WTC11 (cell line): ENCODE measurements around the gene SHANK2. TPM values are rescaled to one million over a fixed set of nuclear protein-coding genes. Genes with fewer than 3 reads are reported as not detected.

Source experiments
- ATAC-seq: fragments of 200-7000 bp; cut with Tn5 transposase; 2 replicates; pipeline ENCODE4 v1.10.0; 2021; ENCODE audit warnings: mild to moderate bottlenecking, moderate library complexity
- CTCF ChIA-PET: fragments of 300-600 bp; sonication (Branson Sonifier 250); formaldehyde crosslinking; loops from one replicate; lab custom pipeline; 2021; ENCODE audit warnings: antibody characterized with exemption; lab: Charles Lee
- POLR2A ChIA-PET: fragments of 350-600 bp; sonication (Branson Sonifier 250); formaldehyde crosslinking; loops from one replicate; lab custom pipeline; 2021; ENCODE audit warnings: antibody characterized with exemption; lab: Charles Lee
- DNase-seq: peaks from one replicate; pipeline ENCODE4 v3.0.0; 2021; ENCODE audit warnings: low spot score
- H3K27ac Mint-ChIP-seq: 2 replicates; pipeline ENCODE4 v1.8.0; 2021; ENCODE audit warnings: mixed read lengths
- H3K27me3 Mint-ChIP-seq: 2 replicates; pipeline ENCODE4 v1.8.0; 2021; ENCODE audit warnings: low read depth, mild to moderate bottlenecking, moderate library complexity, mixed read lengths
- H3K36me3 Mint-ChIP-seq: 2 replicates; pipeline ENCODE4 v1.8.0; 2021; ENCODE audit warnings: mixed read lengths
- H3K4me1 Mint-ChIP-seq: 2 replicates; pipeline ENCODE4 v1.8.0; 2022; ENCODE audit warnings: mixed read lengths
- H3K4me3 Mint-ChIP-seq: 2 replicates; pipeline ENCODE4 v1.8.0; 2021; ENCODE audit warnings: mild to moderate bottlenecking, moderate library complexity, mixed read lengths
- H3K9me3 Mint-ChIP-seq: 2 replicates; pipeline ENCODE4 v1.8.0; 2021; ENCODE audit warnings: mixed read lengths
- ARID4B ChIP-seq: sonication (generic); formaldehyde crosslinking; IDR thresholded peaks from 2 replicates; pipeline ENCODE4 v1.8.0; 2023; ENCODE audit warnings: missing genetic modification reagents, mild to moderate bottlenecking, borderline replicate concordance
- CBFB ChIP-seq: sonication (generic); formaldehyde crosslinking; IDR thresholded peaks from 2 replicates; pipeline ENCODE4 v1.8.1; 2022; ENCODE audit warnings: mild to moderate bottlenecking, low read depth, missing genetic modification reagents
- CREM ChIP-seq: sonication (generic); formaldehyde crosslinking; IDR thresholded peaks from 2 replicates; pipeline ENCODE4 v1.8.1; 2022; ENCODE audit warnings: mild to moderate bottlenecking, missing genetic modification reagents, moderate library complexity
- ELF4 ChIP-seq: sonication (generic); formaldehyde crosslinking; IDR thresholded peaks from 2 replicates; pipeline ENCODE4 v1.8.1; 2022; ENCODE audit warnings: low read depth, mild to moderate bottlenecking, moderate library complexity, missing genetic modification reagents
- FOXJ3 ChIP-seq: sonication (generic); formaldehyde crosslinking; IDR thresholded peaks from 2 replicates; pipeline ENCODE4 v1.9.0; 2021; ENCODE audit warnings: missing genetic modification reagents, mild to moderate bottlenecking, borderline replicate concordance
- FOXP1 ChIP-seq: sonication (generic); formaldehyde crosslinking; IDR thresholded peaks from 2 replicates; pipeline ENCODE4 v1.8.0; 2022; ENCODE audit warnings: missing genetic modification reagents, mild to moderate bottlenecking, moderate library complexity, borderline replicate concordance
- GRHL2 ChIP-seq: fragments of 250-450 bp; sonication (Bioruptor Pico); IDR thresholded peaks from 2 replicates; pipeline ENCODE4 v1.8.0; 2022; ENCODE audit warnings: mild to moderate bottlenecking, moderate library complexity; ENCODE audit not compliant: insufficient replicate concordance, severe bottlenecking
- GTF2I ChIP-seq: fragments of 250-450 bp; sonication (Bioruptor Pico); conservative IDR thresholded peaks from 2 replicates; pipeline ENCODE4 v1.4.0; 2021; ENCODE audit warnings: mild to moderate bottlenecking
- HMGA2 ChIP-seq: fragments of 250-450 bp; sonication (Bioruptor Pico); IDR thresholded peaks from 2 replicates; pipeline ENCODE4 v1.4.0; 2021; ENCODE audit warnings: mild to moderate bottlenecking, moderate library complexity
- IRF1 ChIP-seq: sonication (generic); formaldehyde crosslinking; IDR thresholded peaks from 2 replicates; pipeline ENCODE4 v1.8.0; 2023; ENCODE audit warnings: missing genetic modification reagents
- JAZF1 ChIP-seq: fragments of 250-450 bp; sonication (Bioruptor Pico); IDR thresholded peaks from 2 replicates; pipeline ENCODE4 v1.9.0; 2021; ENCODE audit warnings: moderate library complexity, mild to moderate bottlenecking, inconsistent platforms
- NFE2L1 ChIP-seq: sonication (generic); formaldehyde crosslinking; IDR thresholded peaks from 2 replicates; pipeline ENCODE4 v1.8.1; 2023; ENCODE audit warnings: missing genetic modification reagents
- PREB ChIP-seq: sonication (generic); formaldehyde crosslinking; IDR thresholded peaks from 2 replicates; pipeline ENCODE4 v1.8.1; 2022; ENCODE audit warnings: mild to moderate bottlenecking, missing genetic modification reagents, moderate library complexity, borderline replicate concordance
- SMAD3 ChIP-seq: sonication (generic); formaldehyde crosslinking; IDR thresholded peaks from 2 replicates; pipeline ENCODE4 v1.8.0; 2022; ENCODE audit warnings: missing genetic modification reagents, mild to moderate bottlenecking, borderline replicate concordance
- TEAD1 ChIP-seq: sonication (generic); formaldehyde crosslinking; IDR thresholded peaks from 2 replicates; pipeline ENCODE4 v1.8.0; 2022; ENCODE audit warnings: mild to moderate bottlenecking, missing genetic modification reagents
- ZNF317 ChIP-seq: sonication (generic); formaldehyde crosslinking; IDR thresholded peaks from 2 replicates; pipeline ENCODE4 v1.8.1; 2023; ENCODE audit warnings: low read depth, mild to moderate bottlenecking, moderate library complexity, missing genetic modification reagents, borderline replicate concordance
- ZNF416 ChIP-seq: fragments of 250-450 bp; sonication (Bioruptor Pico); IDR thresholded peaks from 2 replicates; pipeline ENCODE4 v1.9.0; 2021; ENCODE audit warnings: mild to moderate bottlenecking, inconsistent platforms
- total RNA-seq: library from RNA; stranded (reverse); gene quantifications from 3 replicates; pipeline ENCODE4 v1.2.3, GENCODE V29; 2021
- TF ChIP-seq, protein P1 (sequence below): fragments of 250-450 bp; sonication (Bioruptor Pico); IDR thresholded peaks from 2 replicates; pipeline ENCODE4 v1.9.0; 2021; ENCODE audit warnings: mild to moderate bottlenecking, borderline replicate concordance
- TF ChIP-seq, protein P2 (sequence below): sonication (generic); formaldehyde crosslinking; IDR thresholded peaks from 2 replicates; pipeline ENCODE4 v1.8.1; 2022; ENCODE audit warnings: missing genetic modification reagents, borderline replicate concordance

SHANK2 gene
- total RNA-seq, 1 experiment from 2014 or later: 64.8 TPM

DNA sequence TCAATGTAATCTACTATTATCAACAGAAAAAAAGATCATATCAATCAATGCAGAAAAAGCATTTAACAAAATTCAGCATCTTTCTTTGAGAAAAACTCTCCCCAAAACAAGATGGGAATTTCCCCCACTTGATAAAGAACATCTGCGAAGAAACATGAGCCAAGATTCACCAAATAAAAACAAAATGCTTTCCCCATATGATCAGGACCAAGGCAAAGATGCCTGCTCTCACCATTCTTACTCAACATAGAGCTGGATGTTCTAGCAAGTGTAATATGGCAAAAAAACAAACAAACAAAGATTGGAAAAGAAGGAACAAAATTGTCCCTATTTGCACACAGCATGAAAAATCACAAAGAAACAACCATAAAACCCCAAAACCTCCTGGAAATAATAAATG lies 23.4 kb downstream of the SHANK2 start:
- DNase-seq (no peak), ATAC-seq (no peak)
- Mint-ChIP-seq H3K4me3 (no peak overlapping the region), H3K36me3 (peaks cover 50% of the 10 kb centered on the region), H3K9me3 (peaks cover 24% of the 10 kb centered on the region), H3K27me3 (no peaks in the 10 kb centered on the region), H3K4me1 (peaks cover 22% of the 10 kb centered on the region), H3K27ac (no peak overlapping the region)
- POLR2A ChIA-PET: no interaction called here
- CTCF ChIA-PET: no interaction called here
- no peak for TF ChIP-seq JAZF1
- no peak for TF ChIP-seq GRHL2 (CRISPR knock-in tag)
- TF ChIP-seq FOXJ3: no peak
- no peak for TF ChIP-seq TEAD1 (CRISPR knock-in tag)
- TF ChIP-seq FOXP1: no peak
- TF ChIP-seq ZNF317: no peak
- no peak for TF ChIP-seq SMAD3
- no peak for TF ChIP-seq ARID4B
- no peak for TF ChIP-seq ZNF416 (CRISPR knock-in tag)
- no peak for TF ChIP-seq HMGA2 (CRISPR knock-in tag)
- no peak for TF ChIP-seq CBFB (CRISPR knock-in tag)
- no peak for TF ChIP-seq IRF1
- no peak for TF ChIP-seq PREB
- no peak for TF ChIP-seq ELF4 (CRISPR knock-in tag)
- TF ChIP-seq, protein P1, sequence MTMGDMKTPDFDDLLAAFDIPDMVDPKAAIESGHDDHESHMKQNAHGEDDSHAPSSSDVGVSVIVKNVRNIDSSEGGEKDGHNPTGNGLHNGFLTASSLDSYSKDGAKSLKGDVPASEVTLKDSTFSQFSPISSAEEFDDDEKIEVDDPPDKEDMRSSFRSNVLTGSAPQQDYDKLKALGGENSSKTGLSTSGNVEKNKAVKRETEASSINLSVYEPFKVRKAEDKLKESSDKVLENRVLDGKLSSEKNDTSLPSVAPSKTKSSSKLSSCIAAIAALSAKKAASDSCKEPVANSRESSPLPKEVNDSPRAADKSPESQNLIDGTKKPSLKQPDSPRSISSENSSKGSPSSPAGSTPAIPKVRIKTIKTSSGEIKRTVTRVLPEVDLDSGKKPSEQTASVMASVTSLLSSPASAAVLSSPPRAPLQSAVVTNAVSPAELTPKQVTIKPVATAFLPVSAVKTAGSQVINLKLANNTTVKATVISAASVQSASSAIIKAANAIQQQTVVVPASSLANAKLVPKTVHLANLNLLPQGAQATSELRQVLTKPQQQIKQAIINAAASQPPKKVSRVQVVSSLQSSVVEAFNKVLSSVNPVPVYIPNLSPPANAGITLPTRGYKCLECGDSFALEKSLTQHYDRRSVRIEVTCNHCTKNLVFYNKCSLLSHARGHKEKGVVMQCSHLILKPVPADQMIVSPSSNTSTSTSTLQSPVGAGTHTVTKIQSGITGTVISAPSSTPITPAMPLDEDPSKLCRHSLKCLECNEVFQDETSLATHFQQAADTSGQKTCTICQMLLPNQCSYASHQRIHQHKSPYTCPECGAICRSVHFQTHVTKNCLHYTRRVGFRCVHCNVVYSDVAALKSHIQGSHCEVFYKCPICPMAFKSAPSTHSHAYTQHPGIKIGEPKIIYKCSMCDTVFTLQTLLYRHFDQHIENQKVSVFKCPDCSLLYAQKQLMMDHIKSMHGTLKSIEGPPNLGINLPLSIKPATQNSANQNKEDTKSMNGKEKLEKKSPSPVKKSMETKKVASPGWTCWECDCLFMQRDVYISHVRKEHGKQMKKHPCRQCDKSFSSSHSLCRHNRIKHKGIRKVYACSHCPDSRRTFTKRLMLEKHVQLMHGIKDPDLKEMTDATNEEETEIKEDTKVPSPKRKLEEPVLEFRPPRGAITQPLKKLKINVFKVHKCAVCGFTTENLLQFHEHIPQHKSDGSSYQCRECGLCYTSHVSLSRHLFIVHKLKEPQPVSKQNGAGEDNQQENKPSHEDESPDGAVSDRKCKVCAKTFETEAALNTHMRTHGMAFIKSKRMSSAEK (CRISPR knock-in tag): no peak
- no peak for TF ChIP-seq NFE2L1

DNA sequence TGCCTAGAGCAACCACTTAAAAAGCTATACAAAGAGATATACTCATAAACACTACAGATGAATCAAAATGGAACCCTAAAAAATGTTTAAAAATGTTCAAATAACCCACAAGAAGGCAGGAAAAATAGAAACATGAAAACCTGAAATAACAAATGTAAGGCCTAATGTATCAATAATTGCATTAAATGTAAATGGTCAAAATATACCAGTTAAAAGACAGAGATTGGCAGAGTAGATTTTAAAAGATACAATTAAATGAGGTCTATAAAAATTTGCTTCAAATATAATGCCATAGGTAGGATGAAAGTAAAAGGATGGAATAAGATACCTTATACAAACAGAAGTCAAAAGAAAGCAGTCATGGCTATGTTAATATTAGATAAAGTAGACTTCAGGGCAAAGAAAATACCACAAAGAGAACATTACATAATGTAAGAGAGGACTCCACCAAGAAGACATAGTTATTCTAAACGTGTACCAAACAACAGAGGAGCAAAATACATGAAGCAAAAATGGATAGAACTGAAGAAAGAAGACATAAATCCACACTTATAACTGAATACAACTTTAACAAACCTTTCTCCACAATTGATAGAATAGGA lies 25.2 kb downstream of the SHANK2 start:
- H3K27ac Mint-ChIP-seq: no peak overlapping the region
- ATAC-seq: no peak
- H3K4me1 Mint-ChIP-seq: peaks cover 15% of the 10 kb centered on the region
- CTCF ChIA-PET: no interaction called here
- peaks cover 24% of the 10 kb centered on the region for H3K9me3 Mint-ChIP-seq
- peaks cover 63% of the 10 kb centered on the region for H3K36me3 Mint-ChIP-seq
- no peak for DNase-seq
- no peak for TF ChIP-seq CREM (CRISPR knock-in tag)
- TF ChIP-seq GTF2I (CRISPR knock-in tag): no peak
- TF ChIP-seq, protein P2, sequence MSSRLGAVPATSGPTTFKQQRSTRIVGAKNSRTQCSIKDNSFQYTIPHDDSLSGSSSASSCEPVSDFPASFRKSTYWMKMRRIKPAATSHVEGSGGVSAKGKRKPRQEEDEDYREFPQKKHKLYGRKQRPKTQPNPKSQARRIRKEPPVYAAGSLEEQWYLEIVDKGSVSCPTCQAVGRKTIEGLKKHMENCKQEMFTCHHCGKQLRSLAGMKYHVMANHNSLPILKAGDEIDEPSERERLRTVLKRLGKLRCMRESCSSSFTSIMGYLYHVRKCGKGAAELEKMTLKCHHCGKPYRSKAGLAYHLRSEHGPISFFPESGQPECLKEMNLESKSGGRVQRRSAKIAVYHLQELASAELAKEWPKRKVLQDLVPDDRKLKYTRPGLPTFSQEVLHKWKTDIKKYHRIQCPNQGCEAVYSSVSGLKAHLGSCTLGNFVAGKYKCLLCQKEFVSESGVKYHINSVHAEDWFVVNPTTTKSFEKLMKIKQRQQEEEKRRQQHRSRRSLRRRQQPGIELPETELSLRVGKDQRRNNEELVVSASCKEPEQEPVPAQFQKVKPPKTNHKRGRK (CRISPR knock-in tag): no peak
- TF ChIP-seq, all 79 proteins: peak for 0
- no peaks in the 10 kb centered on the region for H3K27me3 Mint-ChIP-seq
- POLR2A ChIA-PET: no interaction called here
- H3K4me3 Mint-ChIP-seq: no peak overlapping the region
